ENCODE data around the gene HRNR.

Gene HRNR

DNA sequence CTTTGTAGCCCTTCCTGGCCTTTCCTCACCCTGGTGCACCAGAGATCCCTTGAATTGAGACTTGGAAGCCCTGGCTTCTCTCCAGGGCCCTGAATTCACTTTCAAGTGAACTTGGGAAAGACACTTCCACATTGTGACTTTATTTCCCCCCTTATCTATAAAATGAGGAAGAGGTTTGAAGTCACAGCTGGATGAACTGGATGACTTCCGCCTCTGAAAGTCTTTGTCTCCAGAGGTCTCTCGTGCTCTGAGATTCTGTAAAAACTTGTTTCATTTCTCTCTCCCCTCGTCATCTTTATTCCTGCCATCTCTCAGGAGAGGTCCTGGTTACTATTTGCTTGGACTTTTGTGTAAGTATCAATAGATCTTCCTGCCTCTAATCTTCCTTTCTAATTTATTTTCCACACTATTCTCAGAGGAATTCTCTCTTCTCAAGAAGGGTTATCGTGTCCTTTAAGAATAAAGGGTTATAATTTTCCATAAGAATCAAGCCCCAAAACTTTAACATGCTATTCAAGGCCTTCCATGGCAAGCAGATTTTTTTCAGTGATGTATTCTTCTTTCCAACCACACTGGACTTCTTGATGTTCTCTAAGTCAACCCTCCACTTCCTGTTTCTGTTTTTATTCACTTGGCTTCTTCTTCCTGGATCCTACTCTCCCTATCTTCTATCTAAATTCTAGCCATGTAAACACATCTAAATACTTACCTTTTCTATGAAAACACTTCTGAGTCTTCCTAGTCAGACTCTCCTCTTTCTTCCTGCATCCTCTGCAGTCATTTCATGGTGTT is 58.5 kb downstream of the HRNR start:
- no peak for DNase-seq (ENCODE audit: low read depth in 1 of 2, low spot score in 1 of 2)
- Histone ChIP-seq H3K27me3 (ENCODE audit: insufficient read depth, poor library complexity, severe bottlenecking) (no peaks in the 10 kb centered on the region), H3K27ac (replicated peaks) (no peak overlapping the region), H3K4me3 (replicated peaks; ENCODE audit: insufficient read depth, low read length) (no peak overlapping the region)
- peak; percentile 93 for TF ChIP-seq SPI1 (IDR thresholded peaks at IDR 0.05; ENCODE audit: borderline replicate concordance, low read depth)
- TF ChIP-seq, protein P1, sequence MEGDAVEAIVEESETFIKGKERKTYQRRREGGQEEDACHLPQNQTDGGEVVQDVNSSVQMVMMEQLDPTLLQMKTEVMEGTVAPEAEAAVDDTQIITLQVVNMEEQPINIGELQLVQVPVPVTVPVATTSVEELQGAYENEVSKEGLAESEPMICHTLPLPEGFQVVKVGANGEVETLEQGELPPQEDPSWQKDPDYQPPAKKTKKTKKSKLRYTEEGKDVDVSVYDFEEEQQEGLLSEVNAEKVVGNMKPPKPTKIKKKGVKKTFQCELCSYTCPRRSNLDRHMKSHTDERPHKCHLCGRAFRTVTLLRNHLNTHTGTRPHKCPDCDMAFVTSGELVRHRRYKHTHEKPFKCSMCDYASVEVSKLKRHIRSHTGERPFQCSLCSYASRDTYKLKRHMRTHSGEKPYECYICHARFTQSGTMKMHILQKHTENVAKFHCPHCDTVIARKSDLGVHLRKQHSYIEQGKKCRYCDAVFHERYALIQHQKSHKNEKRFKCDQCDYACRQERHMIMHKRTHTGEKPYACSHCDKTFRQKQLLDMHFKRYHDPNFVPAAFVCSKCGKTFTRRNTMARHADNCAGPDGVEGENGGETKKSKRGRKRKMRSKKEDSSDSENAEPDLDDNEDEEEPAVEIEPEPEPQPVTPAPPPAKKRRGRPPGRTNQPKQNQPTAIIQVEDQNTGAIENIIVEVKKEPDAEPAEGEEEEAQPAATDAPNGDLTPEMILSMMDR (IDR thresholded peaks at IDR 0.05; ENCODE audit: insufficient read depth, low read length): no peak

GRCh38 chr1:152164517-152165136 is 59.4 kb downstream of the HRNR start:
- no peak overlapping the region for H3K4me3 ChIP-seq (replicated peaks; ENCODE audit: insufficient read depth, low read length)

DNA sequence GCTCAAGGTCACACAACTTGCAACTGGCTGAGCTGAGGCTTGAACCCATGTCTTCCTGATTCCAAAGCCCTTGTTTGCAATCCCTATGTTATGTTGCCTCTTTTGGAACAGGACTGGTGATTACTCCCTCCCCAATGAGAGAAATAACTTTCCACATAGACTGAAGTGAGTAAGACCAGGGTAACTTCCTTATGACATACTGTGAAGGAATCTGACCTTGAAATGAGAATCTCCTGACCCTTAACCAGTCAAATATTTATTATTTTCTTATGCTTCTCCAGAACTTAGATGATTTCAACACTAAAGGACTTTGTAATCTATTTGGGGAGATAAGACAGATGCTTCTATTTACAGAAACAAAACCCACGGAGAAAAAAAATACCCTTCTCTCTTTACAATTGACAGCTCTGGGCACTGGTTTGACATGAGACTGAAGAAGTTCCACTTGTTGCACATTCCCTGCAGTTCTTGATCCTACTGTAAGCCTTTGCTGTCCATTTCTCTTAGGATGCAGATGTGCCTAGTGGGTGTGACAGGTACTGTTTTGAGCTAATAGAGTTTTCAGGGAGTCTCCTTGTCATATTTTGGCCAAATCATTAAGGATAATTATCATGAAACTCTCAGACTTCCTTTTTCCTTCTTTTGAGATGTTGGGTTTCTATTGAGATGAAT is 61.1 kb downstream of the HRNR start:
- Histone ChIP-seq H3K27me3 (ENCODE audit: insufficient read depth, poor library complexity, severe bottlenecking) (no peaks in the 10 kb centered on the region), H3K4me3 (replicated peaks; ENCODE audit: insufficient read depth, low read length) (no peak overlapping the region), H3K27ac (replicated peaks) (no peak overlapping the region)
- DNase-seq (ENCODE audit: low read depth in 1 of 2, low spot score in 1 of 2): no peak
- TF ChIP-seq POLR2AphosphoS5 (IDR thresholded peaks at IDR 0.05; ENCODE audit: low read depth) (no peak), GABPA (IDR thresholded peaks at IDR 0.05; ENCODE audit: low read depth) (no peak), SPI1 (IDR thresholded peaks at IDR 0.05; ENCODE audit: borderline replicate concordance, low read depth) (no peak)
- TF ChIP-seq, protein P1 (IDR thresholded peaks at IDR 0.05; ENCODE audit: insufficient read depth, low read length): no peak
- TF ChIP-seq, protein P2, sequence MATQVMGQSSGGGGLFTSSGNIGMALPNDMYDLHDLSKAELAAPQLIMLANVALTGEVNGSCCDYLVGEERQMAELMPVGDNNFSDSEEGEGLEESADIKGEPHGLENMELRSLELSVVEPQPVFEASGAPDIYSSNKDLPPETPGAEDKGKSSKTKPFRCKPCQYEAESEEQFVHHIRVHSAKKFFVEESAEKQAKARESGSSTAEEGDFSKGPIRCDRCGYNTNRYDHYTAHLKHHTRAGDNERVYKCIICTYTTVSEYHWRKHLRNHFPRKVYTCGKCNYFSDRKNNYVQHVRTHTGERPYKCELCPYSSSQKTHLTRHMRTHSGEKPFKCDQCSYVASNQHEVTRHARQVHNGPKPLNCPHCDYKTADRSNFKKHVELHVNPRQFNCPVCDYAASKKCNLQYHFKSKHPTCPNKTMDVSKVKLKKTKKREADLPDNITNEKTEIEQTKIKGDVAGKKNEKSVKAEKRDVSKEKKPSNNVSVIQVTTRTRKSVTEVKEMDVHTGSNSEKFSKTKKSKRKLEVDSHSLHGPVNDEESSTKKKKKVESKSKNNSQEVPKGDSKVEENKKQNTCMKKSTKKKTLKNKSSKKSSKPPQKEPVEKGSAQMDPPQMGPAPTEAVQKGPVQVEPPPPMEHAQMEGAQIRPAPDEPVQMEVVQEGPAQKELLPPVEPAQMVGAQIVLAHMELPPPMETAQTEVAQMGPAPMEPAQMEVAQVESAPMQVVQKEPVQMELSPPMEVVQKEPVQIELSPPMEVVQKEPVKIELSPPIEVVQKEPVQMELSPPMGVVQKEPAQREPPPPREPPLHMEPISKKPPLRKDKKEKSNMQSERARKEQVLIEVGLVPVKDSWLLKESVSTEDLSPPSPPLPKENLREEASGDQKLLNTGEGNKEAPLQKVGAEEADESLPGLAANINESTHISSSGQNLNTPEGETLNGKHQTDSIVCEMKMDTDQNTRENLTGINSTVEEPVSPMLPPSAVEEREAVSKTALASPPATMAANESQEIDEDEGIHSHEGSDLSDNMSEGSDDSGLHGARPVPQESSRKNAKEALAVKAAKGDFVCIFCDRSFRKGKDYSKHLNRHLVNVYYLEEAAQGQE (IDR thresholded peaks at IDR 0.05; ENCODE audit: insufficient replicate concordance, low read depth): no peak

More at GRCh38 chr1:152164517-152165136, 59.4 kb downstream of the HRNR start:
- TF ChIP-seq GABPA (IDR thresholded peaks at IDR 0.05; ENCODE audit: low read depth) (no peak), SPI1 (IDR thresholded peaks at IDR 0.05; ENCODE audit: borderline replicate concordance, low read depth) (peak; percentile 64)
- TF ChIP-seq, protein P2 (IDR thresholded peaks at IDR 0.05; ENCODE audit: insufficient replicate concordance, low read depth): no peak
- H3K27me3 ChIP-seq (ENCODE audit: insufficient read depth, poor library complexity, severe bottlenecking): no peaks in the 10 kb centered on the region
- DNase-seq (ENCODE audit: low read depth in 1 of 2, low spot score in 1 of 2): peak in 1 of 2 experiments; percentile 9
- no peak overlapping the region for H3K27ac ChIP-seq (replicated peaks)

All from HL-60 (cell line).